ENCODE measurements around the gene EPN2. TPM values are rescaled to one million over a fixed set of nuclear protein-coding genes. Genes with fewer than 3 reads are reported as not detected.

EPN2 gene
- total RNA-seq, 4 donors from 2014 or later: 21.8 to 32.3 (median 24.7) TPM

- peak overlapping the region in 1 of 3 donors; percentile 39 for H3K27ac ChIP-seq
- intact Hi-C loops (cut with DNase I): no loop called here
- no peaks in the 10 kb centered on the region for H3K9me3 ChIP-seq
- H3K4me3 ChIP-seq (replicated peaks in 1 of 3): no peak overlapping the region
- no peaks in the 10 kb centered on the region for H3K36me3 ChIP-seq
- WGBS, 2 donors: 74 to 87% methylated on average over 6 to 7 of the region's 7 CpGs
- TF ChIP-seq POLR2A (IDR thresholded peaks at IDR 0.05): no peak
- TF ChIP-seq CTCF (IDR thresholded peaks at IDR 0.05): peak in 5 of 6 experiments; percentile 35 to 78 (median 64)
- peaks cover 5 to 11% of the 10 kb centered on the region in 2 donors for H3K4me1 ChIP-seq
- no peaks in the 10 kb centered on the region for H3K27me3 ChIP-seq
- peak; percentile 75 to 77 for DNase-seq
These were observed 101.1 kb downstream of the EPN2 start for GRCh38 chr17:19338031-19338990.

GRCh38 chr17:19339341-19339815 lies 102.2 kb downstream of the EPN2 start:
- intact Hi-C loops (cut with DNase I): no loop called here
- H3K36me3 ChIP-seq: no peaks in the 10 kb centered on the region
- DNase-seq: no peak
- no peak overlapping the region for H3K27ac ChIP-seq
- no peak for TF ChIP-seq CTCF (IDR thresholded peaks at IDR 0.05)
- no peak for TF ChIP-seq POLR2A (IDR thresholded peaks at IDR 0.05)
- 42 to 44% methylated on average over 2 of the region's 2 CpGs for WGBS, 2 donors
- H3K27me3 ChIP-seq: no peaks in the 10 kb centered on the region
- H3K4me3 ChIP-seq (replicated peaks in 1 of 3): no peak overlapping the region
- peaks cover 5 to 16% of the 10 kb centered on the region in 2 donors for H3K4me1 ChIP-seq
- no peaks in the 10 kb centered on the region for H3K9me3 ChIP-seq

- H3K27ac ChIP-seq: no peak overlapping the region
- H3K4me1 ChIP-seq: peaks cover 5 to 24% of the 10 kb centered on the region in 2 donors
- no peak for DNase-seq
- TF ChIP-seq POLR2A (IDR thresholded peaks at IDR 0.05): no peak
- no peak for TF ChIP-seq CTCF (IDR thresholded peaks at IDR 0.05)
- H3K9me3 ChIP-seq: no peaks in the 10 kb centered on the region
- H3K4me3 ChIP-seq (replicated peaks in 1 of 3): no peak overlapping the region
- intact Hi-C loops (cut with DNase I): no loop called here
- no peaks in the 10 kb centered on the region for H3K27me3 ChIP-seq
- no peaks in the 10 kb centered on the region for H3K36me3 ChIP-seq
- 74% methylated on average over 7 of the region's 7 CpGs for whole genome bisulfite sequencing, 2 donors
These were observed 104.1 kb downstream of the EPN2 start for GRCh38 chr17:19341211-19341631.

- Histone ChIP-seq H3K4me3 (replicated peaks in 1 of 3) (no peak overlapping the region), H3K4me1 (peaks cover 5 to 27% of the 10 kb centered on the region in 2 donors), H3K9me3 (no peaks in the 10 kb centered on the region), H3K36me3 (no peaks in the 10 kb centered on the region), H3K27ac (no peak overlapping the region), H3K27me3 (no peaks in the 10 kb centered on the region)
- no peak for TF ChIP-seq POLR2A (IDR thresholded peaks at IDR 0.05)
- no peak for DNase-seq
- intact Hi-C loops (cut with DNase I): no loop called here
- WGBS, 2 donors: 76 to 78% methylated on average over 18 to 20 of the region's 20 CpGs
These were observed 104.8 kb downstream of the EPN2 start for GRCh38 chr17:19341641-19342610.

GRCh38 chr17:19342611-19343255 lies 105.6 kb downstream of the EPN2 start:
- DNase-seq: no peak
- Histone ChIP-seq H3K4me3 (replicated peaks in 1 of 3) (no peak overlapping the region), H3K9me3 (no peaks in the 10 kb centered on the region), H3K27ac (no peak overlapping the region), H3K27me3 (no peaks in the 10 kb centered on the region), H3K4me1 (peaks cover 0 to 23% of the 10 kb centered on the region in 2 donors), H3K36me3 (no peaks in the 10 kb centered on the region)
- intact Hi-C loops (cut with DNase I): no loop called here
- TF ChIP-seq POLR2A (IDR thresholded peaks at IDR 0.05) (no peak), CTCF (IDR thresholded peaks at IDR 0.05) (no peak)
- WGBS, 2 donors: 59 to 74% methylated on average over 4 to 7 of the region's 7 CpGs

Data from thyroid gland (tissue), 4 donors.